GM12892 (cell line): ENCODE data around the gene TMEM170A.

Experiments used
- POLR2A ChIP-seq: IDR thresholded peaks from 2 replicates; pipeline ENCODE4 v1.6.1; 2011; ENCODE audit warnings: low read depth, low read length, control low read depth
- POLR2AphosphoS5 ChIP-seq: IDR thresholded peaks from 2 replicates; pipeline ENCODE4 v1.6.1; 2011; ENCODE audit warnings: low read depth, low read length, control low read depth

DNA sequence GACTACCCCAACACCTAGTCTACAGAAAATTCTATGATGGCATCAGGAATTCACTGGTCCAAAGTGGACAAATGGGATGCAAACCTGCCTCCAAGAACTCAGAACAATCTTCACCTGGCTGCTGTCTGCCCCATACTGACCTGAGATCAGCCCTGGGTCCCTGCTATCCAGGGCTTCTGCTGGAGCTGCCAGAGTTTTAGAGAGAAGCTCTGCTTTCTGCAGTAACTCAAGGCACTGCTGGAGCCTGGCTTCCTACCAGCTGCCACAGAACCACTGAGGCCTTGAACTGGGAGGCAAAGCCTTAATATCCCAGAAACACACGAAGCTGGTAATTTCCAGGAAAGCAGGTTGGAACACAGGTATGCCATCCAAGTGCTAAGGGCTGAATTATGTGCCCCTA lies 7.5 kb downstream of the TMEM170A start:
- TF ChIP-seq POLR2A: no peak
- TF ChIP-seq POLR2AphosphoS5: no peak
